ENCODE measurements around the gene AMD1. TPM values are rescaled to one million over a fixed set of nuclear protein-coding genes. Genes with fewer than 3 reads are reported as not detected.
A peak's percentile ranks its signal among the peaks of the same experiment; 100 is the strongest.
"Not testable (repeated sequence)": the region's sequence is repeated elsewhere in the genome, so short reads cannot be mapped to it uniquely, and the experiment has no call there.

AMD1 gene
- total RNA-seq (ENCODE audit: low replicate concordance) = 61.1 and 99.1 TPM in 2 replicates

DNA sequence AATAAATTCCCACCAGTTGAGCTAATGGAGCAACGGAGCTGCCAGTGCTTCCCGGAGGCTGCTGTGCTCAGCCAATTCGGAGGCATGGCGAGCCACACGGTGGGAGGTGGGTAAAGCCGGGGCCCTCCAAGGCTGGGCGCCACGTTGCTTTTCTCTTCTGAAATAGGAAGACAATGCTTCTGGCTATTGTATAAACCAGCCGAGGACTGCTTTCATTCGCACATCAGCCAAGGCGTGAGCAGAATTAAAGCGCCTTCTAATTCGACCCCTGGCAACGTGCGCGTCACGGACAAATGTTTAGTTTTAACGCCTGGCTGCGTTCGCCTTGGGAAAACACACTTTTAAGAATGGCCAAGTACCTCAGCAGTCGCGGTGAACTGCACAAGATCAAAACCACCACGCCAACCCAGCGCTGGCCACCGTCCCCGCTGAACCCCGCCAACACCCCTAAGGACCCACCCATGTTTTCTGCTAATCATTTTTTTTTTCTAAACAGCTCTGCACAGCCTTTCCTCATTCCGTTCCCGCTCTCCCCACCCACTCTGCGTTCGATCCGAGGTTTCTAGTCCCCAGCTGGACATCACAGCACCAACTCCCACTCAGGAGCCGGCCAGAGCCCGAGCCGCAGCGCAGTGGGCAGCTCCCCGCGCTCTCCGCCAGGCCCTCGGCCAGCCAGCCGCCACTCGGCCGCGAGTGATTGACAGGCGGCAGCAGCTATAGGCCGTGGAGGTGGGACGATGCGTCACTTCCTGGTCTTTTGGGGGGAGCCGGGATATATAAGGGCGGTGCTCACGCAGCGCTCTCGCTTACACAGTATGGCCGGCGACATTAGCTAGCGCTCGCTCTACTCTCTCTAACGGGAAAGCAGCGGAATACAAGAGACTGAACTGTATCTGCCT lies at the start of gene AMD1:
AMD1 (plus strand) TSS at position 805 of the 899 bp plus-strand sequence. CDS start 321 bp downstream, outside the sequence.
- TF ChIP-seq, protein P1, sequence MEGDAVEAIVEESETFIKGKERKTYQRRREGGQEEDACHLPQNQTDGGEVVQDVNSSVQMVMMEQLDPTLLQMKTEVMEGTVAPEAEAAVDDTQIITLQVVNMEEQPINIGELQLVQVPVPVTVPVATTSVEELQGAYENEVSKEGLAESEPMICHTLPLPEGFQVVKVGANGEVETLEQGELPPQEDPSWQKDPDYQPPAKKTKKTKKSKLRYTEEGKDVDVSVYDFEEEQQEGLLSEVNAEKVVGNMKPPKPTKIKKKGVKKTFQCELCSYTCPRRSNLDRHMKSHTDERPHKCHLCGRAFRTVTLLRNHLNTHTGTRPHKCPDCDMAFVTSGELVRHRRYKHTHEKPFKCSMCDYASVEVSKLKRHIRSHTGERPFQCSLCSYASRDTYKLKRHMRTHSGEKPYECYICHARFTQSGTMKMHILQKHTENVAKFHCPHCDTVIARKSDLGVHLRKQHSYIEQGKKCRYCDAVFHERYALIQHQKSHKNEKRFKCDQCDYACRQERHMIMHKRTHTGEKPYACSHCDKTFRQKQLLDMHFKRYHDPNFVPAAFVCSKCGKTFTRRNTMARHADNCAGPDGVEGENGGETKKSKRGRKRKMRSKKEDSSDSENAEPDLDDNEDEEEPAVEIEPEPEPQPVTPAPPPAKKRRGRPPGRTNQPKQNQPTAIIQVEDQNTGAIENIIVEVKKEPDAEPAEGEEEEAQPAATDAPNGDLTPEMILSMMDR (IDR thresholded peaks at IDR 0.05; ENCODE audit: insufficient read depth, low read length) = no peak
- peak; percentile 98 for DNase-seq (ENCODE audit: low read depth)
- peak within 1 kb of the TSS; percentile 85 for H3K4me3 ChIP-seq (ENCODE audit: low read depth, low read length)

DNA sequence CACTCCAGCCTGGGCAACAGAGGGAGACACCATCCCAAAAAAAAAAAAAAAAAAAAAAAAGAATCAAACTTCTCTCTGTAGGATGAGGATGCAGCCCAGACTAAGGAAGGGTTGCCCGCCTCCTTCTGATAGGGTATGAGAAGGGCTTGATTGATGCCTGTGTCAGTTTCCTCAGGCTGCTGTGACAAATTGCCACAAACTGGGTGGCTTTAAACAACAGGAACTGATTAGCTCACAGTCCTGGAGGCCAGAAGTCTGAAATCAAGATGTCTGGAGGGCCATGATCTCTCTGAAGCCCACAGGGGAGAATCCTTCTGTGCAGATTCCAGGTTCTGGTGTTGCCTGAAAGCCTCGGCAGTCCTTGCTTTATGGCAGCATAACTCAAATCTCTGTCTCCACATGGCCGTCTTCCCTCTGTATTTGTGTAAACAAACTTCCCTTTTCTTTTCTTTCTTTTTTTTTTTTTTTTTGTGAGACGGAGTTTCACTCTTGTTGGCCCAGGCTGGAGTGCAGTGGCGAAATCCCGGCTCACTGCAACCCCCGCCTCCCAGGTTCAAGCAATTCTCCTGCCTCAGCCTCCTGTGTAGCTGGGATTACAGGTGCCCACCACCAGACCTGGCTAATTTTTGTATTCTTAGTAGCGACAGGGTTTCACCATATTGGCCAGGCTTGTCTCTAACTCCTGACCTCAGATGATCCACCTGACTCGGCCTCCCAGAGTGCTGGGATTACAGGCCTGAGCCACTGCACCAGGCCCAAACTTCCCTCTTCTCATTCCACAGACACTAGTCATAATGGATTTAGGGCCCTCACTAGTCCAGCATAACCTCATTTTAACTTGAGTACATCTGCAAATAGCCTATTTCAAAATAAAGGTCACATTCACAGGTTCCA lies 48.1 kb upstream of the AMD1 start:
- peak; percentile 2 for DNase-seq (ENCODE audit: low read depth)
- TF ChIP-seq, protein P1 (IDR thresholded peaks at IDR 0.05; ENCODE audit: insufficient read depth, low read length) = no peak
- no peak overlapping the region for H3K4me3 ChIP-seq (ENCODE audit: low read depth, low read length)

DNA sequence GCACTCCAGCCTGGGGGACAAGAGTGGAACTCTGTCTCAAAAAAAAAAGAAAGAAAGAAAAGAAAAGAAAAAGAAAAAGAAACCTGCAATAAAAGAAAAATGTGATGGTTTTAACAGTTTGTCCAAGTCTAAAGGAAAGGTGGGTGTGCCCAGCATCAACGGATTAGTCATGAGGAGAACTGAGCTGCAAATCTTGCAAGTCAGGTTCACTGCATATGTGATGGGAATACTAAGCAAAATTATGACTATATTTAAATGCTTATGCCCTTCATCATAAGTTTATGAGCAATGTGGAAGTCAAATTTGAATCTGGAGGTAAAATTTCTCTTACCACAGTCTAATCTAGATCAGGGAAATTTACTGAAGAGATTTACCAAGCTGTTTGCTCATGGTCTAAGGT lies 46.2 kb upstream of the AMD1 start:
- H3K4me3 ChIP-seq (ENCODE audit: low read depth, low read length) = no peak overlapping the region
- peak; percentile 46 for DNase-seq (ENCODE audit: low read depth)
- TF ChIP-seq, protein P1 (IDR thresholded peaks at IDR 0.05; ENCODE audit: insufficient read depth, low read length) = no peak

DNA sequence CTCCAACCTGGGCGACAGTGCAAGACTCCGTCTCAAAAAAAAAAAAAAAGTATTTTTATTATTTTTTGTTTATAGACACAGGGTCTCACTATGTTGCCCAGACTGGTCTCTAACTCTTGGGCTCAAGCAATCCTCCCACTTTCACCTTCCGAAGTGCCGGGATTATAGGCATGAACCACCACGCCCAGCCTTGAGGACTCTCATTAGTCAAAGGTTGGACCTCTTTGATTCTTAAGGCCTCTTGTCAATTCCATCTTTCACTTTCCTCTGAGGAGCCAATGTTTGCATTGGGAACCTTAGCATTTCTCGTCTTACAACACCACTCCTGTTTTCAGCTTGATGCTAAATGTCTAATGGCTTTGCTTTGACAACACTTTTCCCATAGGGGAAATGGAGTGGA lies 43.2 kb upstream of the AMD1 start:
- TF ChIP-seq, protein P1 (IDR thresholded peaks at IDR 0.05; ENCODE audit: insufficient read depth, low read length) = no peak

DNA sequence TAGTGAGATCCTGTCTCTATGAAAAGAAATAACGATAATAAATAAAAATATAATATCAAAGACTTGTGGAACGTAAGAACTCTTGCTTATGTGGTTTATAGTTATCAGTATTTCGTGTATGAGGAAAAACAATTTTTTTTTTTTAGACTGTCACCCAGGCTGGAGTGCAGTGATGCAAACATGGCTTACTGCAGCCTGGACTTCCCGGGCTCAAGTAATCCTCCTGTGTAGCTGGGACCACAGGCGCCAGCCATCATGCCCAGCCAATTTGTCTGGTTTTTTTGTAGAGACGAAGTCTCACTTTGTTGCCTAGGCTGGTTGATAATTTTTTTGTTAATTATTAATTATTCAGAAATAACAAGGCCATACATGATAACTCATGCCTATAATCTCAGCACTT lies 40.8 kb upstream of the AMD1 start:
- H3K4me3 ChIP-seq (ENCODE audit: low read depth, low read length) = no peak overlapping the region
- no peak for DNase-seq (ENCODE audit: low read depth)
- TF ChIP-seq, protein P1 (IDR thresholded peaks at IDR 0.05; ENCODE audit: insufficient read depth, low read length) = no peak

More for the DNA sequence above, 43.2 kb upstream of the AMD1 start:
- DNase-seq (ENCODE audit: low read depth) = no peak
- no peak overlapping the region for H3K4me3 ChIP-seq (ENCODE audit: low read depth, low read length)

DNA sequence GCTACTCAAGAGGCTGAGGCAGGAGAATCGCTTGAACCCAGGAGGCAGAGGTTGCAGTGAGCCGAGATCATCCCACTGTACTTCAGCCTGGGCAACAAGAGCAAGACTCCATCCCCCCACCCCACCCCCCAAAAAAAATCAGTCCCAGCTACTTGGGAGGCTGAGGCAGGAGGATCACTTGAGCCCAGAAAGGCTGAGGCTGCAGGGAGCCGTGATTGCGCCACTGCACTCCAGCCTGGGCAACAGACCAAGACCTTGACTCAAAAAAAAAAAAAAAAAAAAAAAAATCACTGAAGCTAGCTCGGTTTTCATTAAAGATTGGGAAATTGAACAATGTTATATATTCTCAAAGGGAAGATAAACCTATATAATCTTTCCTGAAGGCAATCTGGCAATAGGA lies 38.8 kb upstream of the AMD1 start:
- H3K4me3 ChIP-seq (ENCODE audit: low read depth, low read length) = not testable (repeated sequence)
- DNase-seq (ENCODE audit: low read depth) = peak; percentile 6

DNA sequence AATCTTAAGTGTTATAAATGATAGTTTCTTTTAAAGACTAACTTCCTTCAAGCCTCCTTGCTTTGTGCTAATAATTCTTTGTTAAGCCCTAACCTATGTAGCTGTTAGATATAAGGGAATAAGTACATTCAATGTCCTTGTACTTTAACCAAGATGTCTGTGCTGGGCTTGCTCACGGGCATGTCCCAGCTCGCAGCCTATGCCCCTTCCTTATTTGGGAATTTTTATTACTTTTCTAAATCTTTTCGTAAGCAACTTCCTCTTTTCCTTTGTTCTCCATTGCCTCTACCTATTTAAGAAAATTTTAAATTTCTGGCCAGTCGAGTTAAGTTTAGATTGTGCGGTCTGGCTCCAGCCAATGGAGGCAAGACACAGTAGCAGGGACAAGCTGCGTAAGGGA lies 33.3 kb upstream of the AMD1 start:
- H3K4me3 ChIP-seq (ENCODE audit: low read depth, low read length) = no peak overlapping the region
- no peak for DNase-seq (ENCODE audit: low read depth)
- TF ChIP-seq, protein P1 (IDR thresholded peaks at IDR 0.05; ENCODE audit: insufficient read depth, low read length) = no peak
